GM18907 (cell line): Measurements from ENCODE around the gene OSBP.
"Not testable (repeated sequence)": the region's sequence is repeated elsewhere in the genome, so short reads cannot be mapped to it uniquely, and the experiment has no call there.

Source experiments
- ATAC-seq: cut with Tn5 transposase; IDR thresholded peaks from one replicate; pipeline ENCODE4 v1.9.1; 2021; ENCODE audit warnings: mild to moderate bottlenecking, moderate library complexity; ENCODE audit not compliant: unreplicated experiment

OSBP gene

GRCh38 chr11:59615637-59616395 is at the start of gene OSBP:
OSBP (minus strand) TSS chr11:59615774; CDS start chr11:59615664, 110 bp downstream.
- peak; percentile 93 for ATAC-seq

- ATAC-seq: no peak
Measured at GRCh38 chr11:59660621-59661020, 45.0 kb upstream of the OSBP start.

GRCh38 chr11:59659981-59660380 is 44.4 kb upstream of the OSBP start:
- no peak for ATAC-seq

- ATAC-seq: no peak
Measured at GRCh38 chr11:59658036-59658435, 42.5 kb upstream of the OSBP start.

- no peak for ATAC-seq
Measured at GRCh38 chr11:59654893-59655292, 39.3 kb upstream of the OSBP start.

GRCh38 chr11:59647245-59647980 is 31.8 kb upstream of the OSBP start:
- no peak for ATAC-seq

- no peak for ATAC-seq
Measured at GRCh38 chr11:59644528-59644927, 29.0 kb upstream of the OSBP start.

GRCh38 chr11:59643390-59643789 is 27.8 kb upstream of the OSBP start:
- no peak for ATAC-seq

GRCh38 chr11:59641156-59641555 is 25.6 kb upstream of the OSBP start:
- no peak for ATAC-seq

- ATAC-seq: no peak
Measured at GRCh38 chr11:59630493-59630892, 14.9 kb upstream of the OSBP start.

- ATAC-seq: no peak
Measured at GRCh38 chr11:59629996-59630395, 14.4 kb upstream of the OSBP start.

- not testable (repeated sequence) for ATAC-seq
Measured at GRCh38 chr11:59626969-59627368, 11.4 kb upstream of the OSBP start.

GRCh38 chr11:59625703-59626102 is 10.1 kb upstream of the OSBP start:
- no peak for ATAC-seq

- ATAC-seq: no peak
Measured at GRCh38 chr11:59617876-59618275, 2.3 kb upstream of the OSBP start.

- no peak for ATAC-seq
Measured at GRCh38 chr11:59616396-59616982, 915 bp upstream of the OSBP start.

- peak; percentile 19 for ATAC-seq
Measured at GRCh38 chr11:59615120-59615636, 396 bp downstream of the OSBP start.

GRCh38 chr11:59614277-59615119 is 1.1 kb downstream of the OSBP start:
- ATAC-seq: no peak

- no peak for ATAC-seq
Measured at GRCh38 chr11:59611570-59612565, 3.7 kb downstream of the OSBP start.

- no peak for ATAC-seq
Measured at GRCh38 chr11:59610289-59610688, 5.3 kb downstream of the OSBP start.
